Lower leg skin (tissue), 3 donors: ENCODE data around the gene TAF3.

ENCODE experiments used
- CTCF ChIP-seq, 3 donors: fragments of 450-650 bp; IDR thresholded peaks; one replicate each; pipeline ENCODE4 v1.5.1; 2016; ENCODE audit warnings: antibody characterized with exemption in 3 of 3, mild to moderate bottlenecking in 3 of 3, moderate library complexity in 2 of 3
- POLR2A ChIP-seq, 2 donors: fragments of 450-650 bp; IDR thresholded peaks; one replicate each; pipeline ENCODE4 v1.6.1; 2016 to 2017; ENCODE audit warnings: antibody characterized with exemption in 2 of 2, mild to moderate bottlenecking in 1 of 2, moderate library complexity in 1 of 2

GRCh38 chr10:7941576-7941975 is 123.3 kb downstream of the TAF3 start:
- TF ChIP-seq CTCF (IDR thresholded peaks at IDR 0.05) (no peak), POLR2A (IDR thresholded peaks at IDR 0.05) (no peak)
